Mesenteric fat pad (tissue), 1 donor: ENCODE data around the gene MYH9. TPM values are rescaled to one million over a fixed set of nuclear protein-coding genes. Genes with fewer than 3 reads are reported as not detected.
"Not testable (repeated sequence)": the region's sequence is repeated elsewhere in the genome, so short reads cannot be mapped to it uniquely, and the experiment has no call there.

Experiments used
- DNase-seq: peaks from one replicate; pipeline ENCODE4 v3.0.0-alpha.2; 2020; ENCODE audit warnings: low spot score
- total RNA-seq: library from RNA; stranded (reverse); fragmentation: NEBNext Ultra II Directional; extraction: Animal tissue kit (Norgen Biotek cat#: 25700); gene quantifications from one replicate; pipeline ENCODE4 v1.2.1, GENCODE V29; 2021
- donor health status: DM: yes; HTN: yes; CAD: no.

Gene MYH9
- total RNA-seq, 1 donor from 2014 or later = 673 TPM

DNA sequence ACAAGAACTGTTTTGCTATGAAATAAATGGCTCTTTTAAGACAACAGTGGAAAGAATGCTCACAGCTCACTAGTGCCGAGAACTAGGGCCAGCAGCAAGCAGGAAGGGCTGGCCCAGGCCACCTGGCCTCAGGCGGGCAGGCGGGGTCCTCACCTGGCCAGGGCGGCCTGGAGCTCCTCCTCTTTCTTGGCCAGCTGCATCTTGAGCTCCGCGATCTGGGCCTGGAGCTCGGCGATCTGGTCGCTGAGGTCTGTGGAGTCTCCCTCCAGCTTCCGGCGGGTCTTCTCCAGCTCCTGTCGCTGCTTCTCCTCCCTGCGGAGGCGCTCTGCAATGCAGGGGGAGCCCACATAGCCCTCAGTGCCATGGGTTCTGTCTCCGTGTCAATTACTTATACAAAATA, 91.1 kb downstream of the MYH9 start:
- DNase-seq = no peak

DNA sequence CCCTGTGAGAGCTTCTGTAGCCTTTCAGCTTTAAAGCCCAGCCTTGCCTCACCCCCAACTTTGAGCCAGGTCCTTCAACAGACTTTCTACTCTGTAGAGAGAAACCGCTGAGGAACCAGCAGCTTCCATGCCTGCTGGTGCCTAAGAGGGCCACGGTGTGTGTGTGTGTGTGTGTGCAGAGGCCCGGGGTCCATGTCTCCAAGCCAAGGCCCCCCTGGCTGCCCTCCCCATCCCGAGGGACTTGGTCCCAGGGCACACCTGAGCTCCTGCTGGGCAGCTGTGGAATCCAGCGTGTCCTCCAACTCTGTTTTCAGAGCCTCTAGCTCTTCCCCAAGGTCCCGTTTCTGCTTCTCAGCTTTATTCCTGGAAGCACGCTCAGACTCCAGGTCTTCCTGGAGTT, 92.5 kb downstream of the MYH9 start:
- no peak for DNase-seq

DNA sequence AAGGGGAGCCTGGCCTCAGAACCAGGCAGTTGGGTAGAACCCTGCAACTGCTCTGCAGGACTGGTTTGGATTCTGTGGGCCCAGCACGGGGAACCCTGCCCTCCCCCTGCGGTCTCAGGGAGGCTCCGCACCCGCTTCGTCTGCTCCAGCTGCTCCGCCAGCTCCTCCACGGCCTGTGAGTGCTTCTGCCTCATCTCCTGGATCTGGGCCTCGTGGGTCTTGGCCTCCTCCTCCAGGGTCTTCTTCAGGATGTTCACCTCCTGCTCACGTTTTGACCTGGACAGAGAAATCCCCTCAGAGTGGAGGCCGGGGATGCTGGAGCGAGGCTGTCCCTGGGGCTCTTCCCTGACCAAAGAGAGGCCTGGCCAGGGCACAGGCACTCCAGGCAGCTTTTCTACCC, 93.0 kb downstream of the MYH9 start:
- DNase-seq = no peak

DNA sequence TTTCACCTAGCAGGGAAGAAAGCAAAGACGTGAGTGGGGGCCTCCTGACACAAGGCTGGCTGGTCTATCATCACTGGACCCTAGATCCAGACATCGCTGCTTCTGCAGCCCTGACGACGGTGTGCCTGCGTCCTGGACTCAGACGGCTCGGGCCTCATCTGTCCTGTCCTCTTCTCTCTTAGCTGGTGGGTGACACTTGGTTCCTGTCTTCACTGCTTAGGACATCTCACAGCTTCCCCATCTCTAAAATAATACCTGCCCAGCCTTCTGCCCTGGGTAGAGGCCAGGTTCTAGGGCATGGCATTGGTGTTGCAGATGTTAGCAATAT, 93.5 kb downstream of the MYH9 start:
- DNase-seq = no peak

DNA sequence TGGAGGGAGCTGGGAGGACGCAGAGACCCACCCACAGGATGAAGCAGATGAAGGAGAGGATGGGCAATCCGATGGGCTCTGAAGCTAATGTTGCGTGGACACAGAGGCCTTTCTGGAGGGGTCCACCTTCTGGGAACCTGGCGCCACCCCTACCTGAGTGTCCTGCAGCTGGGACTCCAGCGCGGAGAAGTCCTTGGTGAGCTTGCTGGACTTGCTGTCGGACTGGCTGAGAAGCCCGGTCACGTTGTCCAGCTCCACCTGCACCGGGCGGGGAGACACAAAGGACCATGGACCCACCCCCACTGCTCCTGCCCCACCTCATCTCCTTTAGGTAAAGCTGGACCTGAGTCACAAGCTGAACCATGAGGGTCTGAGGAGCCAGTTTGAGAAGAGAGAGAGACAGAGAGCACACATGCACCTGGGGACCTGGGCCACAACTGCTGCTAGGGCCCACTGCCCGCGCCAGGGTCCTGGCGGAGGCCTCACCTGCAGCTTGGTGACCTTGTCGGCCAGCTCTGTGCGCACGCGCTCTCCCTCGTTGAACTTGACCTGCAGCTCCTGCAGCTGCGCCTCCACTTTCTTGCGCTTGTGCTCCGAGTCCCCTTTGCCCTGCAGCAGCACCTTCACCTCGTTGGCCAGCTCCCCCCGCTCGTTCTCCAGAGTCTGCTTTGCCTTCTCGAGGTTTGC, 94.0 kb downstream of the MYH9 start:
- DNase-seq = no peak

DNA sequence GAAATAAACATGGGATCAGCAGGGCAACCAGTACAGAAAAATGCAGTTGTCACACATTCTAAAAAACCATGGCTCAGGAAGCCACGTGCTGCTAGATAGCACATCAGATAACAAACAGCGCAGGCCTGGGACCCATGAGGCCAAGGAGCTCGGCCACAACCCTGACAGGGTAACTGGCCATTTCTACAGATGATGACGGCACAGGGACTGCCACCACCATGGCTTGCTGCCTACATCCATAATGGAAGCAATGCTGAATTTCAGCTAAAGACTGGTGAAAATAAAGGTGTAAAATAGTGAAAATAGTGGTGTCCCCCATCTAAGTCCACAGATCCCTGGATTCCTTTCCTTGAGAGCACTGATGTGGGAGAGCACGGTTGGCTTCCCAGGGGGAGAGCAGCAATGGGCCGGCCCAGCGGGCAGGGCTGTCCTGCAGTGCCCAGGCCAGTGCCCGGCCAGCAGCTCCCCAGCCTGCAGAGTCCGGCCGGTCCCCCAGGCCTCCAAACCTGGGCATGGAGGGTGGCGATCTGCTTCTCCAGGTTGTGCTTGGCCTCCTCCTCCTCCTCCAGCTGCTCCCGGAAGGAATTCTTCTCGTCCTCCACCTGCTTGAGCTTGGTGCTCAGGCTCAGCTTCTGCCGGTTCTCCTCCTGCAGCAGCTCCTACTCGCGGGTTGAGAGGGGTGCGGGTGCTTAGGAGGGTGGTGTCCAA, 94.8 kb downstream of the MYH9 start:
- no peak for DNase-seq

DNA sequence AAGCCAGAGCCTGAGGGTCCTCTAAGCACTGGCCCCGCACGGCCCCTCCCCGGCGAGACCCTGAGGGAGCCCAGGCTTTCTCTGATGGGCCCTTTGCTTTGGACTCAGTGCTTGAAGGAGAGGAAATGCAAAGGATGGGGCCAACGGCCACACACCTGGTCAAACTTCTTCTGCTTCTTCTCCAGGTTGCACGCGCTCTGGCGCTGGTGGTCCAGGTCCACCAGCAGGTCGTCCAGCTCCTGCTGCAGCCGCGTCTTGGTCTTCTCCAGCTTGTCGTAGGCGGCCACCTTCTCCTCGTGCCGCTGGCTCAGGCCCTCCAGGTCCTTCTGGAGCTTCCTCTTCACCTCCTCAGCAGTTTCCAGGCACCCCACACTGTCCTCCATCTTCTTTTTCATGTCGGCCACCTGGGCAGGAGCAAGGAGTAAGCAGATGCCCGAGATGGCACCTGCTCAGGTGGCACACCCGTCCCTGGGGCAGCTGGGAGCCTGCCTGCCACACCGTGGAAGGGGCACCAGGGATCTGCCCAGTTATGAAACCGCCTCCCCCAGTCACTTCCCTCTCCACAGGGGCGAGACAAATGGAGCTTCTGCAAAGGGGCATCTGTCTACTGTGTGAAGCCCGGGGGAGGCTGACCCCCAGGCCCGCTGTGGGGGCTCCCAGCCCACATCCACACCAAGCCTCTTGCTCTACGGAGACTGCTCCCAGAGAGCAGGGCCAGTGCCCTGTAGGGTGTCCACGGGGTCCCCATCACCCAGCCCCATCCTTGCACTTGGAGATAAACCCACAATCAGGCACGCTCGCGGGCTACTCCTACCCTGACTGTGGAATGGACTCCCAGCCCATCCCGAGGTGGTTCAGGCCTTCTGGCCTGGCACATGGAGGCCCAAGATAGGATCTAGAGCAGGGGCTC, 95.7 kb downstream of the MYH9 start:
- DNase-seq = no peak

DNA sequence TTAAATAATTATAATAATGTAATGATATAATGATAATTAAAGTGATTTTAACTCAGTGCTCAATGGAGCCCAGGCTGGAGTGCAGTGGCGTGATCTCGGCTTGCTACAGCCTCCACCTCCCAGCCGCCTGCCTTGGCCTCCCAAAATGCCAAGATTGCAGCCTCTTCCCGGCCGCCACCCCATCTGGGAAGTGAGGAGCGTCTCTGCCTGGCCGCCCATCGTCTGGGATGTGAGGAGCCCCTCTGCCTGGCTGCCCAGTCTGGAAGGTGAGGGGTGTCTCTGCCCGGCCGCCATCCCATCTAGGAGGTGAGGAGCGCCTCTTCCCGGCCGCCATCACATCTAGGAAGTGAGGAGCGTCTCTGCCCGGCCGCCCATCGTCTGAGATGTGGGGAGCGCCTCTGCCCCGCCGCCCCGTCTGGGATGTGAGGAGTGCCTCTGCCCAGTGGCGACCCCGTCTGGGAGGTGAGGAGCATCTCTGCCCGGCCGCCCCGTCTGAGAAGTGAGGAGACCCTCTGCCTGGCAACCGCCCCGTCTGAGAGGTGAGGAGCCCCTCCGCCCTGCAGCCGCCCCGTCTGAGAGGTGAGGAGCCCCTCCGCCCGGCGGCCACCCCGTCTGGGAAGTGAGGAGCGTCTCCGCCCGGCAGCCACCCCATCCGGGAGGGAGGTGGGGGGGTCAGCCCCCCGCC, 97.2 kb downstream of the MYH9 start:
- DNase-seq = not testable (repeated sequence)

DNA sequence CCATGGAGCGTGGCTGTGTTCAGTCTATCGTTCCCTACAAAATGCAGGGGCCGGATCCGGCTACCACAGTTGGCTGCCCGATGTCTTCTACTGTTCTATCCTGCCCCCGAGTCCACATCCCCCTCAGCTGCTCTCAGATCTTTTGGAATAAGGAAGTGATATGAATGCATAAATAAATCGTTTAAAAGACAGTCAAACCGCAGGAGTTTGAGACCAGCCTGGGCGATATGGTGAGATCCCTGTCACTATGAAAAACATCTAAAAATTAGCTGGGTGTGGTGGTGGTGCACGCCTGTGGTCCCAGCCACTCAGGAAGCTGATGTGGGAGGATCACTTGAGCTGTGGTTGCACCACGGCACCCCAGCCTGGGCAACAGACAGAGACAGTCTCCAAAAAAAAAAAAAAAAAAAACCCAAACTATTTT, 97.8 kb downstream of the MYH9 start:
- not testable (repeated sequence) for DNase-seq

DNA sequence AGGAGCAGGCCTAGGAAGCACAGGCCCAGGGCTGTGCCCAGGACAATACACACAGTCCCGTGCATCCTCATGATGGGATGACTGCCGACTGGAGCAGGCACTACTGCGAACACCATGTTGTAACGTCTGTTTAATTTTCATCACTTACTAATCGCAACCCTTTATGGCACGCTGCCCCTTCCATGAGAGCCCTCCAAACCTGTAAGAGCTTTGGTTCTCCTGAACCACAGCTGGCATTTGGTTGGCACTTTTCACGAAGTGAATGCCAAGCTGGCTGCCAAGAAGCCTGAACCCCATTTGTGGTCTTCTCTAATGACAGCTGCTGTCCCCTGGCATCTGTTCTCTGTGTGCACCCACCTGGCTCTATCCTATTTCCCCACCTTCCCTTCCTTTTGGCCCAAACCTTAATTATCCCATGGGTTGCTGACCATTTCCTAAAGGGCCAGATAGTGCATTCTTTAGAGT, 98.3 kb downstream of the MYH9 start:
- DNase-seq = no peak

DNA sequence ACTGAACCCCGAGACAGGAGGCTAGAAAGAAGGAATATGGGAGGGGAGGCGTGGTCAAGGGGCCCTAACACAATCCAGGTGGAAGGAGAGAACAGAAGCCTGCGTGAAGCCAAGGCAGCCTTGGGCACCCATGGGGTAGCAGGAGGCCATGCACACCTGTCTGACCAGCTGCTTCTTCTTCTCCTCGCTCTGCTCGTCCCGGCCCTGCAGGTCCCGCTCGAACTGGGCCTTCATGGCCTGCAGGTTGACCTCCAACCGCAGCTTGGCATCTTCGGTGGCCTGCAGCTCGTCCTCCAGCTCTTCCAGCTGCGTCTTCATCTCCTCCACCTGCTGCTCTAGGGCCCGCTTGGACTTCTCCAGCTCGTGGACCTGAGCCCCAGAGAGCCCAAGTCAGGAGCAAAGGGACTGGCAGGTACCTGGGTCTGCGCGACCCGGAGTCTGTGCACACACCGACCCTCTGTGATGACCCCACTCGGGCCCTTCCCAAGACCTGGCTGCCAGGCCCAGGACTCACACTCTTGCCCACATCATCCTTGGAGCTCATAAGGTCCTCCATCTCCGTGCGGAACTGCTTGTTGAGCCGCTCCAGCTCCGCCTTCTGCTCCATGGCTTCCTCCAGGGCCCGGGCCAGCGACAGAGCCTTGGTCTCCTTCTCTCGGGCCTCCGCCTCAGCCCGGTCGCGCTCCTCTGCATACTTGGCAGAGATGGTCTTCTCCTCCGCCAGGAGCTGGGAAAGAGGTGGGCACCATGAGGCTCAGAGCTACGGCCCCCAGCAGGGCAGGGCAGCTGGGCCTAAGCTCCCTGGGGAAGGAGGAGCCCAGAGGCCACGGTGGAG, 99.0 kb downstream of the MYH9 start:
- no peak for DNase-seq

DNA sequence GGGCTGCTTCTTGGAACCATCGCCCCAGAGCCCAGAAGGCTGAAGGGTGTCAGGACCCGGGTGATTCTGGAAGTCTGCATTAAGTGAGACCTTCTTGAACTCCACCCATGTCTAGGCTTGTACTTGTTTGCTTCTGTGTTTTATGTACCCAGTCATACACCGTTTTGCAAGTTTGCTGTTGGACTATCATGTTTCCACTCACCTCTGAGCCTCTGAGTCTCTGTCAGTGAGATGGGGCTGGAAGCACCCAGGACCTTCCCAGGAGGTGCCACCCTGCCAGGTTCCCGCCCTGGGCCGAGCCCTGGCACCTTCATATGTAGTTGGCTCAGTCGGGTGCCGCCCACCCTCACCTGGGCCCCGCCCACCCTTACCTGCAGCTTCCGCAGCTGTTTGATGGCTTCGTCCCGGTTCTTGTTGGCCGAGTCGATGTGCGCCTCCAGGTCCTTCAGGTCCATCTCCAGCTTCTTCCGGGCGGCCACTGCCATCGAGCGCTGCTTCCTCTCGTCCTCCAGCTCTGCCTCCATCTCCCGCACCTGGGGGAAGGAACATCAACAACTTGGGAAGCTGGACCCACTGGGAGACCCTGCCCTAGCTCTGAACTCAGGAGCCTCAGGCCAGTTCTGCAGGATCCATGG, 99.8 kb downstream of the MYH9 start:
- no peak for DNase-seq

DNA sequence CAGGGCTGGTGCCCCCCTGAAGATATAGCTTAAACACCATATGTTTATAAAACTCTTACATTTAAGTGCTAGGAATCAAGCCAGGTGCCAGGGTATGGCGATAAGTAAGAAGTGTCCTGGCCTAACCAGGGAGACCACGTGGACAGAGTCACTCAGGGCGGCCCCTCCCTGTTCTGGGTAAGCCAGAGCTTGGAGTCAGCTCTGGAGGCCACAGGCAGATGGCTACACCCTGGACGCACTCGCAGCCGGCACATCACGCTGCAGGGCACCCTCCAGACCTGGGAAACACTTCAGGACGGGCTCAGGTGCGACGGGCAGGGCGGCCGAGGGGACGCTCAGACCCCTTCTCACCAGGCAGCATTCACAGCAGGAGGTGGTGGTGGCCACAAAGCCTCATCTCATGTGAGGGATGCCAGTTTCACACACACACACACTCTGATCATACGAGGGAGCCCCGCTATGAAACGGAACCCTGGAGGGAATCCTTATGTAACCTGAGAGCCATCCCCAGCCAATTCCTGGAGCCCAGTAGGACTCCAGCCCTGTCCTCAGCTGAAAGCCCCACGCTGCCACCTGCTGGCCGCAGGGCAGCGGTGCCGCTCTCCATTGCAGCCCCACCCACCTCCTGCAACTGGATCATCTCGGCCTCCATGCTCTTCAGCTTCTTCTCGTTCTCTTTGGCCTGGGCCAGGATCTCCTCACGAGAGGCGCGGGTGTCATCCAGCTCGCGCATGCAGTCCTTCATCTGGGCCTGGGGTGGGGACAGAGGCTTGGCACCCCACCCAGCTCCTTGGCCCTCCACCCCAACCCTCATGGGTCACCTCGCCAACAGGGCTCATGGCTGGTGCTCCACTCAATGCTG, 101.4 kb downstream of the MYH9 start:
- no peak for DNase-seq

DNA sequence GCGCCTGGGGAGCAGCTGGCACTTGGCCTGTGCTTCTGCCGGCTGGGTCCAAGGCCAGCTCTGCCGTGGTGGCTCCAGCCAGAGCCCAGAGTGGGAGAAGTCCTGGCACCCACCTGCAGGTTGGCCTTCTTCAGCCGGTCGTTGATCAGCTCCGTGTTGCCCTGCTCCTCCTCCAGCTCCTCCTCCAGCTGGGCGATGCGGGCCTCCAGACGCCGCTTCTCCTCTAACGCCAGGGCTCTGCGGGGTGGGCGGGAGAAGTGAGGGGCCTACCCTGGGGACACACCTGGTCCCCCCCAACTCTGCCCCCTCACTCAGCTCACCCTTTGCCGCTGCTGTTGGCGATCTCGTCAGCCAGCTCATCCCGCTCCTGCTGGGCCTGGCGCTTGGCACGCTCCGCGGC, 102.2 kb downstream of the MYH9 start:
- DNase-seq = no peak

DNA sequence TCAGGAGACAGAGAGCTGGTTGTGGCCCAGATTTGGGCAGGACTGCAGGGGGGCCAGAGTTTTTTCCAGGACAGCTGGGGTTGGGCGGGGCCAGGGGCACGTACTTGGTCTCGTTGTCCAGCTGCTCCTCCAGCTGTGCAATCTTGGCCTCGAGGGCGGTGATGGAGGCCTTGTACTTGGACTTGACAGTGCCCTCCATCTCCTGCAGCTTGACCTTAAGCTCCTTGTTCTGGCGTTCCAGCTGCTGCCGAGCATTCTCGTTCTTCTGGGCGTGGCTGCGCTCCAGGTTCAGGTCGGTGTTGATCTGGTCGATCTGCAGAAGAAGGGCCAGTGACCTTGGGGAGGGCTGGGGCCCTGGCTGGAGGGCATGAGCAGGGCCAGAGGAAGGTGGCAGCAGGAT, 102.8 kb downstream of the MYH9 start:
- no peak for DNase-seq

DNA sequence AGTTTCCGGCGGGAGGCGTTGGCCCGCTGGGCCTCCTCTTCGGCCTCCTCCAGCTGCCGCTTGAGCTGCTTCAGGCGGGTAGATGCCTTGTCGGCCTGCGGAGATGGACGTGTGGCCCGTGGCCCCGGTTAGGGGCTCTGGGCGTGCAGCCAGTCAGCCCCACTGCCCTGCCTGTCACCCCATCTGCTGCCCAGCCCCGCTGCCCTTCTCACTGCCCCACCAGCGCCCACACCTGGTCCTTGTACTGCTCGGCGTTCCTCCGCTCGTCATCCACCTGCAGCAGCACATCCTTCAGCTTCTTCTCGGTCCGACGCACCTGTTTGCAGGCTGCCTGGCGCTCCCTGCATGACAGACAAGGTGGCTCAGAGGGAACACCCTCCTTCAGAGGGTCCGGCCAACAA, 103.6 kb downstream of the MYH9 start:
- DNase-seq = no peak

DNA sequence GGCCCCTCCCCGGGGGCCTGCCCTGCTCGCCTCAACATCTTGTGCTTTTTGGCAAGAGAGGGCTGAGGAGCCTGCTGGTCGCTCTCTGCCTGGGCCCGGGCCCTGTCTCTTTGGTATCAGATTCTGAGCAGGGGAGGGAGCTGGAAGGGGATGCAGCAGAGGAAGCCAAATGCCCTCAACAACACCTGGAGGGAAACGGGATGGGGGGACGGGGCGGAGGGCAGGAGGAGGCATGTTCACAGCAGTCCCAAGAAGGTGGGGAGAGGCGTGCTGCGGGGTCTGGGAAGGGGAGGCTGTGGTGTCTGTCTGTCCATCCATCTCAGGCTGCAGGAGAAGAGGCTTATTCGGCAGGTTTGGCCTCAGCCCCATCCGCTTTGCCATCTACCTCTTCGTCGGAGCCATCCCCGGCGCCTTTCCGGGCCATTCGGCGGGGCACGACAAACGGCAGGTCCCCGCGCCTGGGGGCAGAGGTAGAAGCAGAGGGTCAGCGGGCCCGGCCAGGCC, 105.4 kb downstream of the MYH9 start:
- no peak for DNase-seq

DNA sequence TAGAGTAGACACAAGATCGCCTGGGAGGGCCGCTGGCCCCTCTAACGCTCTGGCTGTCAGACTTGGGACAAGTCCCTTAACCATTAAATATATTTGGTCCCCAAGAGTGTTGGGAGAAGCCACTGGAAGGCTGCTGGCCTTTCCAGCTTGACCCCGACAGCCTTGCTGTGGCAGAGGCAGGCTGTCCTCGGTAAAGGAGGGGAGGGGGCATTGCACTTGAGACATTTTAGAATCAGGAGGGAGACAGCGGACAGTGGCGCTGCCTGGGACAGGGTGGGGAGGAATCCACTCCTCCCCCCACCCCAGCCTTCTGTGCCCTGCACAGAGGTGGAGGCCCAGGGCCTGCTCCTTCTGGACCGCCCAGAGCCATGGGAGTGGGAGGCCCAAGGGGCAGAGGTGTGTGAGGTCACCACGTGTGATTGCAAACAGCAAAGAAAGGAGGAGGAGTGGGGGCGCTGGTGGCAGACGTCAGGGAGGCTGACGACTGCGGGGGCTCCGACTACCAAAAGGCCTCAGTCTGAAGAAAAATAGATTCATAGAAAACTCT, 105.9 kb downstream of the MYH9 start:
- no peak for DNase-seq

DNA sequence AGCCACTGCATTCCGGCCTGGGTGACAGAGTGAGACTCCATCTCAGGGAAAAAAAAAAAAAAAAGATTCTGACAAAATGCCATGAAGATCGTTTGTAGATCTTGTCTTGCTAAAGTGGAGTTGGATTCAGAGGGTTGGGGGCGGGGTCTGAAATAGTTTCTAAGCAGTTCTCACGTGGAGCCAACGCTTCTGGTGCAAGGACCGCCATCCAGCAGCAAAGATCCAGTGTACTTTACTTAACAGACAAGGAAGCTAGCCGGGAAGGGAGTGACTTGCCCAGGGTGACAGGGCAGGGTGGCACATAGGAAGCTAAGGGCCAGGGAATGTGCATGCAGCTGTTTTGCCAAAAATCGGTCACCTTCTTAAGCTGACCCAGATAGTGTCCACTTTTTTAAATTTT, 107.4 kb downstream of the MYH9 start:
- no peak for DNase-seq
